GM18505 (cell line): Measurements from ENCODE around the gene KREMEN1.
A peak's percentile ranks its signal among the peaks of the same experiment; 100 is the strongest.

Source experiments
- ATAC-seq: cut with Tn5 transposase; IDR thresholded peaks from one replicate; pipeline ENCODE4 v1.9.1; 2021; ENCODE audit not compliant: unreplicated experiment
- POLR2A ChIP-seq: IDR thresholded peaks from 4 replicates; pipeline ENCODE4 v1.6.1; 2011; ENCODE audit warnings: borderline replicate concordance; ENCODE audit not compliant: insufficient read depth, insufficient read length; ENCODE audit errors: extremely low read depth

KREMEN1 gene

GRCh38 chr22:29201782-29202181, 128.9 kb downstream of the KREMEN1 start:
- ATAC-seq = no peak
- no peak for TF ChIP-seq POLR2A

GRCh38 chr22:29202212-29203192, 129.7 kb downstream of the KREMEN1 start:
- ATAC-seq = peak; percentile 72
- TF ChIP-seq POLR2A = peak; percentile 57

GRCh38 chr22:29203488-29204454, 130.9 kb downstream of the KREMEN1 start:
- TF ChIP-seq POLR2A = no peak

GRCh38 chr22:29204455-29205183, 131.8 kb downstream of the KREMEN1 start:
- no peak for ATAC-seq
- TF ChIP-seq POLR2A = no peak

More at GRCh38 chr22:29203488-29204454, 130.9 kb downstream of the KREMEN1 start:
- ATAC-seq = no peak

GRCh38 chr22:29205252-29205593, 132.4 kb downstream of the KREMEN1 start:
- TF ChIP-seq POLR2A = no peak
- no peak for ATAC-seq

- no peak for TF ChIP-seq POLR2A
- ATAC-seq = no peak
Observed at GRCh38 chr22:29205594-29206371, 132.9 kb downstream of the KREMEN1 start, which contains the start of gene EMID1. TSS of gene EMID1 (plus strand) at chr22:29205896. CDS start at chr22:29206039, 143 bp downstream.

- no peak for ATAC-seq
Observed at GRCh38 chr22:29206372-29207242, 133.8 kb downstream of the KREMEN1 start.

GRCh38 chr22:29207243-29207550, 134.4 kb downstream of the KREMEN1 start:
- no peak for TF ChIP-seq POLR2A
- no peak for ATAC-seq

More at GRCh38 chr22:29206372-29207242, 133.8 kb downstream of the KREMEN1 start:
- TF ChIP-seq POLR2A = no peak

GRCh38 chr22:29207562-29208501, 135.0 kb downstream of the KREMEN1 start:
- no peak for TF ChIP-seq POLR2A
- ATAC-seq = no peak

GRCh38 chr22:29208502-29208862, 135.6 kb downstream of the KREMEN1 start:
- no peak for TF ChIP-seq POLR2A
- no peak for ATAC-seq
